Fibroblast of skin of abdomen (primary cell): ENCODE results near the gene ATN1.
"Not testable (repeated sequence)": the region's sequence is repeated elsewhere in the genome, so short reads cannot be mapped to it uniquely, and the experiment has no call there.

ENCODE experiments used
- DNase-seq: peaks from one replicate; pipeline ENCODE4 v3.0.0-alpha.2; 2013

The ATN1 gene

DNA sequence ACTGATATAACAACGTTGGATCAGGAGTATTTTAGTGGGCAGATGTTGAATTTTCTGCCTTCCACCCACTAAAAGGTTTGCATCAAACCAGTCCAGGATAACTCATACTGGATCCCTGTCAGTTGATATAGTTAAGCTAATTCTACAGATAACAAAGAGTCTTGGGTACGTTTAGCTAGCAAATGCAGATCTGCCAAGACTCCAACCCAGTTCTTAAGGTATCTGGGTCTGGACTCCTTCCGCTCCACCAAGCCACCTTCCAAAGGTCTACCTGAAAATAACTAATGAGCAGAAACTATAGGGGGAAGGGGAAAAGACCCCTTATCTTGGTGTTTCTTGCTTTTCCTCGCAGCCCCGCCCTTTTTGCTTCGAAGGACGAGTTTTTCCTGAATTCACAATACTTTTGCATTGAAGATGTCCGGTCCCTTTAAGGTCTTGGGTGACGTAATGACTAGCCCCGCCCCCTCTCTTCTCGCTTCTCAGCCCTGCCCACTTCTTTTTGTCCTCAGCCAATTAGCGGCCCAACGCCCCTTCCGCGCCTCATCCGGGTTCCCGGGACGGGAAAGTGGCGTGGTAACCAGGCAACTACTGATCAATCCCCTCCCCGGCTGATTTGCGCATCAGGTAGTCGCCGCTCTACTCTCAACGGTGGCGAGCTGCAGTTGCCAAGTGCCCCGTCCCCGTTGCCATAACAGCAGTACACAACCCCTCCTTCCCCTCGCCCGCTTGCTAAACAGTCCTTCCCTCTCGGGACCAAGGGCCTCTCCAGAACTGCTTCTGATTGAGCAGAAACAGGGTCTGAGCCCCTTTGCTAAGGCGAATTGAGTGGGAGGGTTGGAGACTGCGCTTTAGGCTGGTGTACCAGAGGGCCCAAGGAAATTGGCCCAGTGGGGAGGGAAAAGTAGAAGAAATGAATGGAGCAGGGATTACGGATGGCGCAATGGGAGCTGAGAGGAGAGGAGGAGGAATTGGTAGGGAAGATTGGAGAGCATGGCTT, 23.2 kb upstream of the ATN1 start, which contains the start of gene LRRC23:
TSS of gene LRRC23 (plus strand) at position 543 of the 997 bp plus-strand sequence. CDS start 812 bp downstream, outside the sequence.
- DNase-seq, result peak; percentile 95

DNA sequence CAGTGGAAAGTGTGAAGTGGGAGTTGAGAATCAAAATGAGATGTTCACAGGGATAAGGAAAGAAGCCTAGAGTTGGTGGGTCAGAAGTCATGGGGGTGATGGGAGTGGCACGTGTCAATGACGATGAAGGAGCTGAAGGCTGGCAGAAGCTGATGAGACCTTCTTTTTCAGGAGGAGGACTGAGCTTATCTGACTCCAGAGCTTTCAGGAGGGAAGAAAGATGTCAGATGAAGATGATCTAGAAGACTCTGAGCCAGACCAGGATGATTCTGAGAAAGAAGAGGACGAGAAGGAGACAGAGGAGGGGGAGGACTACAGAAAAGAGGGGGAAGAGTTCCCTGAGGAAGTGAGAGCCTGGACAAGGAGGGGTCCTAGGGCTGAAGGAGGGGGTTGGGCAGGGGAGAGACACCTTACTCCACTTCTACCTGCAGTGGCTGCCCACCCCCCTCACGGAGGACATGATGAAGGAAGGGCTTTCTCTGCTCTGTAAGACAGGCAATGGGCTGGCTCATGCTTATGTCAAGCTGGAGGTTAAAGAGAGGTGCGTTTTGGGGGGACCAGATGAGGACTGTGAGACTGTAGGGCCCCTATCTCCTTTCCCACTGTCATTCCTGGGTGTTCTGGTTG, 22.2 kb upstream of the ATN1 start:
- DNase-seq, result no peak

DNA sequence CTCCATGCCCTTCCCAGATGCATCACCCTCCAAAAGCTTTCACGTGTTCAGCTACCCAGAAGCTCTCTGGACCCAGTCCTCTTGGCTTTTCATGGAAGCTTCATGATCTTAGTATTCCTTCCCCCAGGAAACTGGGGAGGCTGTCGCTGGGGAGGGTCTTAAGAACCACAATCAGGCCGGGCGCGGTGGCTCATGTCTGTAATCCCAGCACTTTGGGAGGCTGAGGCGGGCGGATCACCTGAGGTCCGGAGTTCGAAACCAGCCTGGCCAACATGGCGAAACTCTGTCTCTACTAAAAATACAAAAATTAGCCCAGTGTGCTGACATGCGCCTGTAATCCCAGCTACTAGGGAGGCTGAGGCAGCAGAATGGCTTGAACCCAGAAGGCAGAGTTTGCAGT, 19.6 kb upstream of the ATN1 start:
- not testable (repeated sequence) for DNase-seq

DNA sequence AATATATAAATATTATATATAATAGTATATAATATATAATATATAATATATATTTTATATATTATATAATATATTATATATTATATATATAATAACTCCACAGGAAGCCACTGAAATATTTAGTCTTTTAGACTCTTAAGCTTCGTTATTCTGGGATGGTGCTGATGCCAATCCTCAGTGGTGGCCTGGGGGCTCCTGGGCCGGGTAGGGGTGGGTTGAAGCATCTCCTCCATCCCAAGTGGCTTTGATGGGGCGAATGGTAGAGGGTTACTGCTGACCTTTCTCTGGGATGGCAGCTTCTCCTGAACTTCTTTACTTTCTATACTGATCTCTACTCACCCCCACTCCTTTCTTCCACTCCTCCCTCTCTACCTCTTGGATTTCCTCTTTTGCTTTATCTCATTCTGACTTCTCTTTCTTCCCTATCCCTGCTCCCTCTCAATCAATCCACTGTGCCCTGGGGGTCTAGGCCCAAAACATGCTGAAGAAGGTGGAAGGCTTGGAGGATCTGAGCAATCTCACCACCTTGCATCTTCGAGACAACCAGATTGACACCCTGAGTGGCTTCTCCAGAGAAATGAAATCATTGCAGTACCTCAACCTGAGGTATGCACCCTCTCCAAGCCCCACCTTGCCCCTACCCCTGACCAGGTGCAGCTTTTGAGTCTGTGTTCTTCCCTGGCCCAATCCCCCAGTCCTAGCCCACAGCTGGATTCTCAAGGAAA, 18.2 kb upstream of the ATN1 start:
- DNase-seq, result no peak

DNA sequence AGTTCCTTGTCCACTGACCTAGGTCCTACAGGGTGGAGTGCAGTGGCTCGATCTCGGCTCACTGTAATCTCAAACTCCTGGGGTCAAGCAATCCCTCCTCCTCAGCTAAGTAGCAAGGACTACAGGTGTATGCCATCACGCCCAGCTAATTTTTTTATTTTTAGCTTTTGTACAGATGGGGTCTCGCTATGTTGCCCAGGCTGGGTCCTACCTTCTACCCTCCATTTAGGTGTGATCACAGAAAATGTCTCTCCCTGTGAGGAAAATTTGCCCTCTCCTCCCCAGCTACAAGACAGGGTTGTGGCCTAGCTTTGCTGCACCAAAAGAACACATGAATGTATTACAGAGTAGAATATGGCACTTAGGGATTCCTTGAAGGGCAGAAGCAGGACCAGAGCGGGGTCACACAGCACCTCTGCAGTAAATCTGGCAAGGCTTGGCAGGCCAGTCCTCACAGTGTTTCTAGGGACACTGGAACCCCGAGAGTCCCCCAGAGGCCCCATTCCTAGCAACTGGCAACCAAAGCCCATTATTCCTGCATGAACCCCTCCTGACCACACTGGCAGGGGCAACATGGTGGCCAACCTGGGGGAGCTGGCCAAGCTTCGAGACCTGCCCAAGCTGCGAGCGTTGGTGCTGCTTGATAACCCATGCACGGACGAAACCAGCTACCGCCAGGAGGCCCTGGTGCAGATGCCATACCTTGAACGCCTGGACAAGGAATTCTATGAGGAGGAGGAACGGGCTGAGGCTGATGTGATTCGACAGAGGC, 15.4 kb upstream of the ATN1 start:
- DNase-seq, result no peak

DNA sequence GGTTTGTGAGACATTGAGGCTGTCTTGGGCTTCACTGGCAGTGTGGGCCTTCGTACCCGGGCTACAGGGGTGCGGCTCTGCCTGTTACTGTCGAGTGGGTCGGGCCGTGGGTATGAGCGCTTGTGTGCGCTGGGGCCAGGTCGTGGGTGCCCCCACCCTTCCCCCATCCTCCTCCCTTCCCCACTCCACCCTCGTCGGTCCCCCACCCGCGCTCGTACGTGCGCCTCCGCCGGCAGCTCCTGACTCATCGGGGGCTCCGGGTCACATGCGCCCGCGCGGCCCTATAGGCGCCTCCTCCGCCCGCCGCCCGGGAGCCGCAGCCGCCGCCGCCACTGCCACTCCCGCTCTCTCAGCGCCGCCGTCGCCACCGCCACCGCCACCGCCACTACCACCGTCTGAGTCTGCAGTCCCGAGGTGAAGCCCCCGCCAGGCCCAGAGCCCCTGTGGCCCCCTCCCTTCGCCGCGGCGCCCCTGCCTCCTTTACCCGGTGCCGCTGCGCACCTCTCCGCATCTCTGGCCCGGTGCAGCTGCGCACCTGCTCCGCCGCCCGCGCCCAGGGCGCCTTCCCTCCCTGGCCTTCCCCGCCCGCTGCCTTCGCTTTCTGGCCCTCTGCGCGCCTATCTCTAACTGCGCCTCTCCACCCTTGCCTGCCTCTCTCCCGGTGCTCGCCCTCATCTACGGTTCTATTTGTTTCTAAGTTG, 13.4 kb upstream of the ATN1 start, which contains the start of gene ENO2:
TSS of gene ENO2 (plus strand) at position 335 of the 701 bp plus-strand sequence. CDS start 1,253 bp downstream, outside the sequence.
- peak; percentile 73 for DNase-seq

DNA sequence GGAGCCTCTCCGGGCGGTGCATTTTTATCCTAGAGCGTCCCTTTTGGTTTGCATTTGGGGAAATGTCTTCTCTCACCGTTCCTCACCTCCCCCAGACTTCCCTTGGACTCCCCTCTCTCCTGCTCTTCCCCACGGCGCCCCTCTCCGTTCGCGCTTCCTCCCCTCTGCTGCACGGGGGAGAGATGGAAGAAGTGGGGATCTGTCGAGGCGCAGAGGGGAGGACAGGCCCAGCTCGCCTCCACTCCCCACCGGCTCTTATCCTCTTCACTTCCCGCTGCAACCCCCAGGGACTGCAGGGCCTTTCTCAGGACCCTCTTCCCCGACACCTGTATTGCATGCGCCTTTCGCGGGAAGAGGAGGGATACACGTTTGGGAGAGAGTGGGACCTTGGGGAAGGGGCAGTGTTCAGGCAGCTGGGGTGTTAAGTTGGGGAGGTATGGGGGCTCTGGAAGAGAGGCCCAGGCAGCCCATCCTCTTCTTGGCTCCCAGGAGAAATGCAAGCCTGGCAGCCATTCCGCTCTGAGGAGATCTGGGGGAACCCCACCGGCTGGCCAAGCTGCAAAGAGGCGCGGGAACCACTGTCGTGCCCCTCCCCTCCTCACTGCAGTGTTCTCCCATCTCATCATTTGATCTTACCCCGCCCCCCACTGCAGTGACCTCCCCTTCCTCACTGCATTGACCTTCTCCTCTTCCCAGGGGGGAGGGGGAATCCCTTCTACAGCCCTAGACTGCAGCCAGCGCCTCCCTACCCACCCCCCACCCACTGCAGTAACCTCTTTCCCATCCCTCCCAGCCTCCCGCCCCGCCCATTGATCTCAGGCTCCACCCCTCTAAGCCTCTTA, 12.6 kb upstream of the ATN1 start:
- DNase-seq, result no peak

DNA sequence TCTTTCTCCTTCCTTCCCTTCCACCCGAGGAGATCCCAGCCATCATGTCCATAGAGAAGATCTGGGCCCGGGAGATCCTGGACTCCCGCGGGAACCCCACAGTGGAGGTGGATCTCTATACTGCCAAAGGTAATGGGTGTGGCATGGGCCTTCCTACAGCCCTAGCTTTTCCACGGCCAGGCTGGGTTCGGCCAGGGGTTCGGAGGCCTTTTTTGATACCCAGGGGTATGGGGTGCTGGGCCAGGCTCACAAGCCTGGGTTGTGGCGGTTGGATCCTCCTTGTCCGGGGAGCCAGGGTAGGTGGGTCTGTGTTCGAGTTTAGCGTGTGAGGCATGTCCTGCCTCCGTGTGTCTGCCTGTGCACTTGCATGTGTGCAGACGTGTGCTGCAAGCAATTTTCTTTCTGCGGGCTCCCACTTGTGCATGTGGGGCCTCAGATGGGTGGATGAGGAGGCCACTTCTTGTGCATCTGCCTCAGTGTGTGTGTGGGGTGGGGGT, 11.9 kb upstream of the ATN1 start:
- no peak for DNase-seq

DNA sequence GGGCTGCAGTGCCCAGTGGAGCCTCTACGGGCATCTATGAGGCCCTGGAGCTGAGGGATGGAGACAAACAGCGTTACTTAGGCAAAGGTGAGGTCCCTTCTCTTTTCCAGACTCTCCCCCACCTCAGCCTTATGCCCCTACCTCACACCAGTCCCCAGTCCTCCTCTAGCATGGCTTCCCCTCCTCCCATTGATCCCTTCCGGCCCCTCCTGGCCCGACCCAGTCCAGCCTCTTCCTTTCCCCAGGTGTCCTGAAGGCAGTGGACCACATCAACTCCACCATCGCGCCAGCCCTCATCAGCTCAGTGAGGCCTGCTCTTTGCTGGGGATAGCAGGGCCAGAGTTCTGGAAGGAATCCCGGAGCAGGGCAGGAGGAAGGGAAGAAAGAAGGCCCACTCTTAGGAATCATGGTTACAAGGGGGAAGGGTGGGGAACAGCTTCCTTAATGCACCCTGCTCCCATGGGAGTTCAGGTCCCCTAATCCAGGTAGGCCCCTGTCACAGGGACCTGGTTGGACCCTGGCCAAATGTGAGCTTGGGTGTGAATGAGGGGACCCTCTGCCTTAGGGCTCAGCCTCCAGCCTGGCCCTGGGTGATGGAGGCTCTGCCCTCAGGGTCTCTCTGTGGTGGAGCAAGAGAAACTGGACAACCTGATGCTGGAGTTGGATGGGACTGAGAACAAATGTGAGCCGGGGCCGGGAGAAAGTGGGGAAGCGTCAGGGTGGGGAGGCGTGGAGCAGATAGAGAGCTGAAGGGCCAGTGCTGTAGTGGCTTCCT, 11.1 kb upstream of the ATN1 start:
- DNase-seq, result no peak

DNA sequence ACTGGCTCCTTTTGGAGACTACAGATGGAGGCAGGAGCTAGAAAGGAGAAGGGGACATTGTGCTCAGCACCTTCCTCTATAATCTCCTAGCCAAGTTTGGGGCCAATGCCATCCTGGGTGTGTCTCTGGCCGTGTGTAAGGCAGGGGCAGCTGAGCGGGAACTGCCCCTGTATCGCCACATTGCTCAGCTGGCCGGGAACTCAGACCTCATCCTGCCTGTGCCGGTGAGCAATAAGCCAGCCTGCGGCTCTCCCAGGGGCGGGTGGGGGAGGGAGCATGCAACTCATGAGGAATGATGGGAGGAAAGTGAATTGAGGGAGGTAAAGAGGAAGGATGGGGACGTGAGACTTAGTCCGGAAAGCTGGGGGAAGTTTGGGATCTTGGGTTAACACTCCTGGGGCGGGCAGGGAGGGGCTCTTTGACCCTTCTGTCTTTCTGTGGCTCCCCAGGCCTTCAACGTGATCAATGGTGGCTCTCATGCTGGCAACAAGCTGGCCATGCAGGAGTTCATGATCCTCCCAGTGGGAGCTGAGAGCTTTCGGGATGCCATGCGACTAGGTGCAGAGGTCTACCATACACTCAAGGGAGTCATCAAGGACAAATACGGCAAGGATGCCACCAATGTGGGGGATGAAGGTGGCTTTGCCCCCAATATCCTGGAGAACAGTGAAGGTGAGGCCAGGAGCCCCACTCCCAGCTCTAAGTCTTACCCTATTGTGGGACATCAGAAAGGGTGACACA, 10.1 kb upstream of the ATN1 start:
- peak; percentile 57 for DNase-seq

DNA sequence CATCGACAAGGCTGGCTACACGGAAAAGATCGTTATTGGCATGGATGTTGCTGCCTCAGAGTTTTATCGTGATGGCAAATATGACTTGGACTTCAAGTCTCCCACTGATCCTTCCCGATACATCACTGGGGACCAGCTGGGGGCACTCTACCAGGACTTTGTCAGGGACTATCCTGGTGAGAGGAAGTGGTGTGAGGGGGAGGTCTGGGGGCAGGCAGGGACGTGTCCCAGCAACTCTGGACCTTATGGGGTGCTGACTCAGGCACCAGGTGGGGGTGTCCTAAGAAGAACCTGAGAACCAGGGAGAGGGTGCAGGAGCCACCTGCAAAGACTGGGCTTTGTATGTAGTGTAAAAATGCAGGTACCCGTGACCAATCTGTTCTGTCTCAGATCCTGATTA, 8.2 kb upstream of the ATN1 start:
- no peak for DNase-seq

DNA sequence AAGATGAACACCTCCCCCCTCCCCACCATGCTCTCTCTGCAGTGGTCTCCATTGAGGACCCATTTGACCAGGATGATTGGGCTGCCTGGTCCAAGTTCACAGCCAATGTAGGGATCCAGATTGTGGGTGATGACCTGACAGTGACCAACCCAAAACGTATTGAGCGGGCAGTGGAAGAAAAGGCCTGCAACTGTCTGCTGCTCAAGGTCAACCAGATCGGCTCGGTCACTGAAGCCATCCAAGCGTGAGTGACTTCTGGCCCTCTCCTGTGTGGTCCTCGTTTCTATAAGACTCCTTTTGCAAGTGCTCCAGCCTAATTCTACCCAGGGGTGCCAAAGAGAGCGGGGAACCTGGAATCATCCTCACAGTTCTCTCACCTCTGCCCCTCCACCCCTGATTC, 6.2 kb upstream of the ATN1 start:
- DNase-seq, result no peak

DNA sequence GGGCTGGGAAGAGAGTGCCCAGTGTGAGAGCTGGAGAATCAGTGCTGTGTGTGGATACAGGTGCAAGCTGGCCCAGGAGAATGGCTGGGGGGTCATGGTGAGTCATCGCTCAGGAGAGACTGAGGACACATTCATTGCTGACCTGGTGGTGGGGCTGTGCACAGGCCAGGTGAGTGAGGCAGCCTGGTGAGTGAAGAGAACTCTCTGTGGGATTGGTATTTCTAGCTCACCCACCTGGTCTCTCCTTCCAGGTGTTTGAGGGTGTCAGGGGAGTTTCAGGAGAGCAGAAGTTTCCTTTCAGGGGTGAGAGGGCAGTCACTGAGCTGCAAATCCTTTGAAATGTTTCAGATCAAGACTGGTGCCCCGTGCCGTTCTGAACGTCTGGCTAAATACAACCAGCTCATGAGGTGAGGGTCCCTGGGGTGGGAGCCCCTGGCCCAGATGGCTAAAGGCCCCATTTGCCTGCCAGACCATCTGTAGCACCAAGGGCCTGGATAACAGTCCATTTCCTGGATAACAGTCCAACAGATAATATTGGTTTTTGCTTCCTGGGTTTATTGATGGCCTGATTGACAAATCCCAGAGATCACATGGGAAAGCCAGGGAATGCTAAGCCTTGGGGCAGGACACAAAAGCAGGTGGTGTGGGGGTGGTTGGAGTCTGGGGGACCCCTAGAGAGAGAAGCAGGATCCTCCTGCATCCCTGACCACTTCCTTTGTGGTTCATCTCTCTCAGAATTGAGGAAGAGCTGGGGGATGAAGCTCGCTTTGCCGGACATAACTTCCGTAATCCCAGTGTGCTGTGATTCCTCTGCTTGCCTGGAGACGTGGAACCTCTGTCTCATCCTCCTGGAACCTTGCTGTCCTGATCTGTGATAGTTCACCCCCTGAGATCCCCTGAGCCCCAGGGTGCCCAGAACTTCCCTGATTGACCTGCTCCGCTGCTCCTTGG, 5.5 kb upstream of the ATN1 start:
- DNase-seq, result no peak

DNA sequence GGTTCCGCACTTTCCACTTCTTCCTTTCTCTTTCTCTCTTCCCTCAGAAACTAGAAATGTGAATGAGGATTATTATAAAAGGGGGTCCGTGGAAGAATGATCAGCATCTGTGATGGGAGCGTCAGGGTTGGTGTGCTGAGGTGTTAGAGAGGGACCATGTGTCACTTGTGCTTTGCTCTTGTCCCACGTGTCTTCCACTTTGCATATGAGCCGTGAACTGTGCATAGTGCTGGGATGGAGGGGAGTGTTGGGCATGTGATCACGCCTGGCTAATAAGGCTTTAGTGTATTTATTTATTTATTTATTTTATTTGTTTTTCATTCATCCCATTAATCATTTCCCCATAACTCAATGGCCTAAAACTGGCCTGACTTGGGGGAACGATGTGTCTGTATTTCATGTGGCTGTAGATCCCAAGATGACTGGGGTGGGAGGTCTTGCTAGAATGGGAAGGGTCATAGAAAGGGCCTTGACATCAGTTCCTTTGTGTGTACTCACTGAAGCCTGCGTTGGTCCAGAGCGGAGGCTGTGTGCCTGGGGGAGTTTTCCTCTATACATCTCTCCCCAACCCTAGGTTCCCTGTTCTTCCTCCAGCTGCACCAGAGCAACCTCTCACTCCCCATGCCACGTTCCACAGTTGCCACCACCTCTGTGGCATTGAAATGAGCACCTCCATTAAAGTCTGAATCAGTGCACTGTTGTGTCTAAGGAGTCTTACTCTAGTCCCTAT, 4.6 kb upstream of the ATN1 start:
- DNase-seq, result no peak

DNA sequence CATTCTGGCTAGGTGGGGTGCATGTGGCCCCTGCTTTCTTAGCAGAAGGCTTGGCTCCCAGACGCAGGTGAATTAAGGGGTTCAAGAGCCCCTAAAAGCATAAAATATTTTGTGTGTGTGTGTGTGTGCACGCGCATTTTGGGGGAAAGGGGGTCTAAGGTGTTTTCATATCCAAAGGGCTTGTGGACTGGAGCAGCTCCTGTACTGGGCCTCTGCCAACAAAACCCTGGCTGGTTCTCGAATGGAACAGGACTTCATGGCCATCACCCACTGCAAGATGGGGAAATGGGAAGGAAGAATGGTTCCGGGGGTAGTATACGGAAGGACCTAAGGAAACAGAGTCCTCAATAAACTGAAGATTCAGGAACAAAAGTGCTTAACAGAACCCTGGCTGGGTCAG, 3.9 kb upstream of the ATN1 start:
- DNase-seq, result no peak

DNA sequence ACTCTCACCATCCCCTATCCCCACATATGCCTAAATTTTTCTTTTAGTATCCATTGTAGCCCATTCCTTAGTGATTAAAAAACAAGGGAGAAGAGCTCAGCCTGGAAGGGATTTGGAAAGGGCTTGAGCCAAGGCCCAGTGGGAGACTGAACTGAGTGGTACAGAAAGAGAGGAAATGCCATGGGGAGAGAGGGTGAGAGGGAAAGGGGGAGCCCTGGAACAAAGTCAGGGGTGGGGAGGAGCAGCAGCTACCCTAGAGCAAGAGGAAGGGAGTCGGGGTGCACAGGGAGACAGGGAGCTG, 2.6 kb upstream of the ATN1 start:
- no peak for DNase-seq
